ENCODE results near the gene DACH2.

DACH2 gene

DNA sequence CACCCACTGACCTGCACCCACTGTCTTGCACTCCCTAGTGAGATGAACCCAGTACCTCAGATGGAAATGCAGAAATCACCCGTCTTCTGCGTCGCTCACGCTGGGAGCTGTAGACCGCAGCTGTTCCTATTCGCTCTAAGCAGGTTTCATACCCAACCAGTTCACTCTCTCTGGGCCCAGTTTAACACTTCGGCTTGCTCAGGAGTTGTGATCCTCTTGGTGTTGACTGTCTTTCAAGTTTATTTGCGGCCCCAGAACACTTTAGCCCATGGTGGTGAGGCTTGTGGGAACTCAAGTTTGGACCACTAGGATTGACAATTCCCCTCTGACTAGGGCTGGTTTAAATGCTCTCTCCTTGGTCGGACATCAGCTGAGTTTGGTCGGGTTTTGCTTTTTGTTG, 147.0 kb downstream of the DACH2 start:
- no peak for DNase-seq (ENCODE audit: low read depth in 2 of 2, low spot score in 1 of 2)

DNA sequence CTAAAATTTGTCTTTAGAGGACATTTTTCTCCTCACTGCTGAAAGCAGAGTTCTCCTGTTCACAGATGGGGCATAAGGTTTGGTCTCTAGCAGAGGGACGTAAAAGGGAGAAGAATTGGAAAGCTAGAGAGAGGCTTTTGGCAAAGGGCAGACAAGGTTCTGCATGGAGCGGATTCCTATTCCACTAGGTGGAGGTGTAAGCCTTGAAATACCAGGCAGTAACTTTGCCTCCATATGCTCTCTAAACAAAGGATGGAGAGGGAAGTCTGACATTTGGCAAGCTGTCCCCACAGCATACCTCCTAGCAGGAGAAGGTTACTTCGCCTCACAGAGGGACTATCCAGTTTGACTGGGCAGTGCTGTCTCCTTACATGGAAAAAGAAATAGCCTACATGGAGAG, 174.7 kb downstream of the DACH2 start:
- no peak for DNase-seq (ENCODE audit: low read depth in 2 of 2, low spot score in 1 of 2)

DNA sequence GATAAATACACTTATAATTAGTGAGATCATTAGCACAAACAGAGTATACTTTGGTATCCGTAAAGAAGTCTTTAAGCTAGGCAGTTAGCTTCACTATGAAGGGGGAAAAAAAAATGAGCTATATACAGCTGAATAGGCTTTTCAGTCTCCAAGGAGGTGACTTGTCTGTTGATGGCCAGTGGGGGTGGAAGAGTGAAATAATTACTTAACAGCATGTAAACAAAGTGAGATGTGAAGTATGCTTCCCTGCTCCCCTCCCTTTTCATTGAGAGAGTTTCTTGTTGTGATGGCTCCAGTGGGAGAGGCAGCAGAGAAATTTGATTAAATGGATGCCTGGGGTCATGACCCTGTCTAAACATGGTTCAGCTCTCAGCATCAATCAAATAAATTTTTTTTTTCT, 180.9 kb downstream of the DACH2 start:
- no peak for DNase-seq (ENCODE audit: low read depth in 2 of 2, low spot score in 1 of 2)

DNA sequence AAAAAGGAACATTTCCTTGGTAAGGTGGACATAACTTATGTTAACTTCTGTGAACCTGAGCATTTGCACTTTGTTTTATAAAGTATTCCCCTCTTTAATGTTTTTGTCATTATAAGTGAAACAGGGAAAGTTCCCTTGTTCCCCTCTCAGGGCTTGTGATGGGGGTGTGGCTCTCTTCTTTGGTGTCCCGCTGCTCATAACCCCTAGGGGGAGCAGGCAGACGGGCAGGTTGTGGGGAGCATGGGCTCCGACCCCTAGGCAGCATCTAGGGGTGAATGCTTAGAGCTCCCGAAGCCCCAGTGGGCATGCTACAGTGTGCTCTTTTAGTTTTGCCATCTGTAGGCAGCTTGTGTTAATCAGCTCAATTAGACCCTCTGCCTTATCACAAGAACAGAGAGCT, 200.4 kb downstream of the DACH2 start:
- no peak for DNase-seq (ENCODE audit: low read depth in 2 of 2, low spot score in 1 of 2)

DNA sequence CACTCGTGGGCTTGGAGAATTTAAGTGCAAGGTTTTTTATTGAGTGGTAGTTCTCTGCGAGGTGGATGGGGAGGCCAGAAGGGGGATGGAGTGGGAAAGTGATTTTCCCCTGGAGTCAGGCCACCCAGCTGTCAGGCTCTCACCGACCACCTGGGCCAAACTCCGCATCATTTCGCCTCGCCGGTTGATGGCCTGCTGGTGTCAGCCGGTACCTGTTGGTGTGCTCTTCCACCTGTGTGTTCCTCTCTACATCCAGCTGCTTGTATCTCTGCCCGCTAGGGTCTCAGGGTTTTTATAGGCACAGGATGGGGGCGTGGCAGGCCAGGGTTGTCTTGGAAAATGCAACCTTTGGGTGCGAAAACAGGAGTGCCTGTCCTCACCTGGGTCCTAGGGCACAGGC, 200.9 kb downstream of the DACH2 start:
- no peak for DNase-seq (ENCODE audit: low read depth in 2 of 2, low spot score in 1 of 2)

DNA sequence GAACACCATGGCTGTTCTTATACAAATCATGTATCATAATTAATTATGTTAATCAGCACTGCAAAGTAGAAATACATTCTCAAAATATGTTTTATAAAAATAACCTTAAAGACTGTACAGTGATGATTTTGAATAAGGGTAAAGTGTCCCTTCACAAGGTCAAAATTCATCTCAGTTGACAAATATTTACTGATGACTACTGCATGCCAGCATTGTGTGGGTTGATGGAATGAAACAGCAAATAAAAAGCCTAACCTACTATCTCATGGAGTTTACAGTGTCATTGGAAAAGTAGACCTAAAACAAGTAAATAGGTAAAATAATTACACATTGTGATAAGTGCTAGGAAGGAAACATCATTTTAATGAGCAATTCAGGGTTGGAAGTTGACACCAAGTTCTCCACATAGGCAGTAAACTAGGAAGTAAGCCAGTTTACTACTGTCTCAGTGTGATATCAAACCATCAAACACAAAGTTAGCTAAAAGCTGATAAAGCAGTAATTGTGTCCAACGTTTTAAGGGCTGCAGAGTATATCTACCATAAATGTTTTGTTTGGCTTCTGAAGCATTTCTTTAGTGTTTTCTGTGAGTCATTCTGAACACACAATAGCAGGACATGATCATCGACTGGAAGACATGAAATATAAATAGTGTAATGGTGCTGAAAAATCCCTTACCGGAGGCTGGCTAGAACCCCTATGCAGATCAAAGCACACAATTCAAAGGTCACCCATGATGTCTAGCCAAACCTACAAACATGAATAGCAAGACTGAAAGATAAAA, 221.8 kb downstream of the DACH2 start:
- DNase-seq (ENCODE audit: low read depth in 2 of 2, low spot score in 1 of 2): no peak

DNA sequence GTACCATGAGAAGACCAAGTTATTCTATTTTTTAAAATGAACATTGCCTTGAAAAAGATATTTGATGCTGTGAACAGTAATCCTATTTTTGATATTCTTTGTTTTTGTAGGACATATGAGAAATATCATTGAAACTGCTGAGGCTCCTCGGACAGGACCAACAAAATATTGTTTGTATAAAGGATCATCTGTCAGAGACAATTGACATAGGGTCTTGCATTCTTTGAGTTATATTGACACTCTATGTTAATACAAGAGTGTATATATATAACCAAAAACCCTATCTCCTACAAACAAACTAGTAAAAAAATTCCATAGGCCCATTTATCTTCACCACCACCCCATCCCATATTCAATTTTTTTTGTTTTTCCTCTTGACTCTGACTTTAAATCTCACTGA, 222.7 kb downstream of the DACH2 start:
- DNase-seq (ENCODE audit: low read depth in 2 of 2, low spot score in 1 of 2): no peak

DNA sequence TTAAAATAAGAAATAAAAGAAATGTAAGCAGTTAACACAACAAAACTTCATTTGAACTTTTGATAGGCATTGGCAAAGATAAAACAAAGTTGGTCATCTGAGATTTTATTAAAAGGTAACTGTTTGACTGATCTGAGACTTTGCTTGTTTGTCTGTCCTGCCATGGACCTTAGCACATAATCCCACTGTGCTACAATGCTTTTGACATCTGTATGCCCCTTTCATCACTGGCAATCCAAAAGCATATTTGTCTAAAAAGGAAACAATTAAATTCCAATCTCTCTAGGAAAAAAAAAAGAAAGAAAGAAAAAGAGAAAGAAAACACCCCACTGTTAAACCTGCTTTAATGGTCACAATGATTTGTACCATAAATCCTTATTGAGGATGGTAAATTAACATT, 231.0 kb downstream of the DACH2 start:
- DNase-seq (ENCODE audit: low read depth in 2 of 2, low spot score in 1 of 2): no peak

DNA sequence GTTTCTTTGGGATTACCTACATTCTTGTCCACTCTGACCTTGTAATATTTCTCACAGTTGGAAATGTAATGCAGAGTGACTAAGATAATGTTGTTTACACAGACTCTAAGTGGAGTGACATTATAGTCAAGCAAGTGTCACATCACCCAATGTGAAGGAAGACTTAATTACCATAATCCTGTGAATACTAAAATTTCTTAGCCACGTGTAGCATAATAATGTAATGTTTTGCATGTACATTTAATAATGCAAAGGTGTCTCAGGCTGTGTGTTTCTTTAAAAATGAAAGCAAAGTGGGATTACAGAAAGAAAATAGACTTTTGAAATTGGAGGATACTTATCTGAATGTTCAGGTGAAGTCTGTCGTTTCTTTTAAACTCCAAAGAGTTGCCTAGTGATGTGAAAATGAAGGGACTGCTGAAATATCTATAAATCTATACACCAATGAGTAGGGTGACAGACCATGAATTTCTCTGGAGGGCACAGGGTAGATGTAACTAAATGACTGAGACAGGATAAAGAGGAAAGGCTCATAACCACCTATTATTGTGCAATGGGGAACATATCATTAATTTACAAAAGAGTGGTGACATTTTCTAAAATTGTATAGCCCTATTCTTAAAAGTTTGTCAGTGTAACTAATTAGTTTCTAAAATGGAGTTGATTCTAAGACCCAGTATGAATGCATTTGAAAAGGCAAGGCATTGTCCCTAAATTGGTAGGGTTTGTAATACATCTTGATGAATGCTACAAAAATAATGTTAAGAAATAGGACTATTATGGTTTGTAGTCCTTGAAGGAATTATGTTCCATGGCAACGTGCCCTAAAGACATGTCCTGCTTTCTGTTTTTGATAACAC, 235.7 kb downstream of the DACH2 start:
- no peak for DNase-seq (ENCODE audit: low read depth in 2 of 2, low spot score in 1 of 2)

DNA sequence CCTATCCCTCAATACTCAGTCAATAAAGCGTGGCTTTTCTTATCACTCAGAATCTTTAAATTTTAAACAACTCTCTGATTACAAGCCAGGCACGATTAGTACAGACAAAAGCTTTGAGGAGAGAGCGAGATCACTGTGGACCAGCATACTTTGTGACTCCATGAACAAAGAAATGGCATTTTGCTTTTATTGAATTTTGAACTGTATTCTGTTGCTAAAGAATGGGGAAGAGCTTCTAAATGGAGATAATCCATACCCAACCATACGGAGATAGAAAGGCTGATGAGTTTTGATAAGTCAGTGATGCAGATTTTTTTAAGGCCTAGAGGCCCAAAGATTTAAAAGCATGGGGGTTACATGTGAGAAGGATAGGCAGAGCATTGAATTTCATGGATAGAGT, 259.1 kb downstream of the DACH2 start:
- DNase-seq (ENCODE audit: low read depth in 2 of 2, low spot score in 1 of 2): no peak

DNA sequence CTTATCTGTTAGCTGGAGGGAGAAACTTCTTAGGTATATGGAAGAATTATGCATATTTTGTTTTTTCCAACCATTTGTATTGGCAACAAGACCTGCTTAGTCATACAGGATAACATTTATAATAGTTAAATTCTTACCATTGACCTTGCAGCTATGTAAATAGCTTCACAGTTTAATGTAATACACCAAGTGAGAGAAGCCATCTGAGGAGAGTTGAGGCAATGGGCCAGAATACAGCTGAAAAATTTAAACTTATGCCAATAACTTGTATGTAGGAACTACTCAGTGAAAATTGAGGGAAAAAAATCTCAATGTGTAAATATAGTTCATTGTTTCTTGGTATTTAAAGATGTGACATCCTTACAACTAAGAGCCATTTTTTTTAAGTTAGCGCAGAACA, 273.5 kb downstream of the DACH2 start:
- no peak for DNase-seq (ENCODE audit: low read depth in 2 of 2, low spot score in 1 of 2)

DNA sequence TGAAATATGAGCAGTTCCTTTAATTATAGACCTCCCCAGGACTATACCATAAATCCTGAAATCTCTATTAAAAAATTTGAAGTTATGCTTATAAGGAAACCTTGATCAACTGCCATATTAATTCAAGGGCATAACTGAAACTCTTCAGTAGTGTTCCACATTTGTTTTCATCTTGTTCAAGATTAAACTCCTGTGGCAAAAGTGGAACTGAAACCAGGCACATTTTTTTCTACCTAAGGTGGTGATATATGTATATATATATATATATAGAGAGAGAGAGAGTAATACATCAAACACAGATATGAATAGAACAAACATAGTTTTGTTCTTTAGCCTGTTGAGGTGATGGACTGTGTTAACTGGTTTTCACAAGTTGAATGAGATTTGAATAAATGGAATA, 287.9 kb downstream of the DACH2 start:
- DNase-seq (ENCODE audit: low read depth in 2 of 2, low spot score in 1 of 2): no peak

DNA sequence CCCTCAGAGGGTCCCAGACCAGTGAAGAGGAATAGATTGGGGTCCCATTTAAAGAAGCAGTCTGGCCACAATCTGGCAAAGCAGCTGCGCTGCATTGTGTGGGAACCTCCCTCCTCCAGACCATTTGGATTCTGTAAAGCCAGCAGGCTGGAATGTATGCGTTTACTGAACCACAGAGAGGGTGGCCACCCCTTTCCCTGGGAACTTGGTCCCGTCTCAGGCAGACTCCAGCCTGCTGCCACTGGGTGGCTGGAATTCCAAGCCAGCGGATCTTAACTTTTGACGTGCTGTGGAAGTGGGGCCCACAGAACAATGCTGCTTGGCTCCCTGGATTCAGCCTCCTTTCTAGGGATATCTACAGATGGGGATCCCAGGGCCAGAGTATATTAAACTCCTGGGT, 307.2 kb downstream of the DACH2 start:
- DNase-seq (ENCODE audit: low read depth in 2 of 2, low spot score in 1 of 2): no peak

DNA sequence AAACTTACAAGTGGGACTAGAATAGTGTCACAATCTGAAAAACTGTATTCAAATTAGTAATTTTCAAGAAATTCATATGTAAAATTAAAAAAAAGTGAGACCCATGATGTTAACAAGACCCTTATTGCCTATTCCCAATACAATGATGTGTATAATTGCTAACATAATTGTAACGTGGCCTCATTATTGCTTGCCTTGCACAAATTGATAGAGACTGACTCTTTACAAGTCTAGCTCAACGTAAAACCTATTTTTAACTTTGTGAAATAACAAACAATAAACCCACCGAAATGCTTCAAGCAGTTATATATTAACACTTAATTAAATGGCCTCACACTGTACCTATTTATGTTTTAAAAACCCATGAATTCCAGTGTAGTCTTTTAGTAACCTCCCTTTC, 312.5 kb downstream of the DACH2 start:
- no peak for DNase-seq (ENCODE audit: low read depth in 2 of 2, low spot score in 1 of 2)

DNA sequence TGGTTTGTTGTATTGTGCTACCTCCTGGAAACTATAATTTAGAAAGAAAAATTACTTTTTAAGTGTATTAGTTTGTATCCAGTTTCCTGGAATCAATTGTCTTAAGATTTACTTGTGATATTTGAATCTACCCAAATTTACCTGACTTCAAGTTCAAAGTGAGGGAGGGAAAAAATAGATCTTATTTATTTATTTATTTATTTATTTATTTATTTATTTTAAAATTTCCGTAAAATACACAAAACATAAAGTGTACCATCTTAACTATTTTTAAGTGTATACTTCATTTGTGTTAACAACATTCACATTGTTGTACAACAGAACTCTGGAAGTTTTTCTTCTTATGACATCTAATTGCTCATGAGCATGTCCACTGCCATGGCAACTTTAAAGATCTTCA, 356.0 kb downstream of the DACH2 start:
- DNase-seq (ENCODE audit: low read depth in 2 of 2, low spot score in 1 of 2): no peak

DNA sequence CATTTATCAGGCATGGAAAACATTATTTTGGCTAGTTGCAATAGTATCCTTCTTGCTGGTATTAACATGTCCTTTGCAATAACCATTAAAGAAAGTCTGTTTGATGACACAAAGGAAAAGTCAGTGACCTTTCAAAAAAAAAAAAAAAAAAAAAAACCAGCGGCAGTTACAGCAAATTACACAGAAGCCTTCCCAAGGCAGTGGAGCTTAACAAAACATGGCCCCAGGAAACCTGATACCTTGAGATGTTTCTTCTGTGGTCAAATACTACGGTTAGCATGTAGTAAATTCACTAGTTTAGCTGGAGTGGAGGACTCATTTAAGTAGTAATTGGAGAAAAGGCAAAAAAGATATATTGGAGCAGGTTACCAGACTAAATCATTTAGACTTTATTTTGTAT, 359.1 kb downstream of the DACH2 start:
- DNase-seq (ENCODE audit: low read depth in 2 of 2, low spot score in 1 of 2): no peak

DNA sequence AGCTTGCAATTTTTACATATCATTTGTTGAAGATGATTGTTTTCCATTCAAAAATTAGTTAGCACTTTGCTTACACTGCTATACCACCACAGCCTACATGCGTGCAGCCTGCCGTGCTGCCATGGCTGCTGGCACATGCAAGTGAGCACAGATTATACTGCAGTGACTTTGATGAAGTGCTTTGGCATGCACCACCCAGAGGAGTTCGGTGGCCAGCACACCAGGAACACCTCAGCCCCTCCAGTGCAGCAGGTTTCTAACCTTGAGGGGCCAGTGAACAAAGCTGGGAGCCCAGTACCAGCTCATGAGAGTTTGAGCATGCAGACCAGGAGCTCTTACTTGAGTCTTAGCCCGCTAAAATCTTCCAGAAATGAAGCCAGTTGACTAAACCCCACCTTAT, 431.5 kb downstream of the DACH2 start:
- no peak for DNase-seq (ENCODE audit: low read depth in 2 of 2, low spot score in 1 of 2)

DNA sequence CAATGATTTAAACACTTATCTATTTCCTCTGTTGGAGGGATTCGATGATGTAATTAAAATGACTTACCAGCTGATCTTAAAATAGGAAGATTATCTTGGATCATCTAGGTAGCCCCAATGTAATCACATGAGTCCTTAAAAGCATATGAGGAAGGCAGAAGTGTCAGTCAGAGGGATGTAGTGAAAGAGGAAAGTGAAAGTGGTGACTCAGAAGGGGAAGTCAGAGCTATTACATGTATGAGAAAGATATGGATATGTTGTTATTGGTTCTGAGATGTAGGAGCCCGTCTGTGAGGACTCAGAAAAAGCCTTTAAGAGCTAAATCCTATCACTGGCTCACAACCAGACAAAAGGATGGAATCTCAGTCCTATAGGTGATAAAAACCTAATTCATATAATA, 456.4 kb downstream of the DACH2 start:
- no peak for DNase-seq (ENCODE audit: low read depth in 2 of 2, low spot score in 1 of 2)

DNA sequence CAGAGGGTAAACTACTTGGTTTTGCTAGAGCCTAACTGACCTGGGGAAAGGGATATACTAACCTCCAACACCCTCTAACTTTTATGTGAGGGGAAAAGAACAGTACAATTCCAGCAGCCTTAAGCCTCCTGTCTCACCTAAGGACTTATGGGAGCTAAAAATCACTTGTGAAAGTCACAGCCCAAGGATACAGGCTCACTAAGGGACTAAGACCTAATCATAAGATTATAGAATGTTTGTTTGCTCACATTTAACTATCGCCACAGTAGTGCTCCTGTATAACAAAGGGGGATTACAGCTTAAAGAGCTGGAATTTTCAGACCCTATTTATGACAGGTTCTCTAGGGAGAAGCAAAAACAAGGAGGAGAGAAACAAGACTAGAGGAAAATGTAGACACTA, 548.7 kb downstream of the DACH2 start:
- DNase-seq (ENCODE audit: low read depth in 2 of 2, low spot score in 1 of 2): no peak

DNA sequence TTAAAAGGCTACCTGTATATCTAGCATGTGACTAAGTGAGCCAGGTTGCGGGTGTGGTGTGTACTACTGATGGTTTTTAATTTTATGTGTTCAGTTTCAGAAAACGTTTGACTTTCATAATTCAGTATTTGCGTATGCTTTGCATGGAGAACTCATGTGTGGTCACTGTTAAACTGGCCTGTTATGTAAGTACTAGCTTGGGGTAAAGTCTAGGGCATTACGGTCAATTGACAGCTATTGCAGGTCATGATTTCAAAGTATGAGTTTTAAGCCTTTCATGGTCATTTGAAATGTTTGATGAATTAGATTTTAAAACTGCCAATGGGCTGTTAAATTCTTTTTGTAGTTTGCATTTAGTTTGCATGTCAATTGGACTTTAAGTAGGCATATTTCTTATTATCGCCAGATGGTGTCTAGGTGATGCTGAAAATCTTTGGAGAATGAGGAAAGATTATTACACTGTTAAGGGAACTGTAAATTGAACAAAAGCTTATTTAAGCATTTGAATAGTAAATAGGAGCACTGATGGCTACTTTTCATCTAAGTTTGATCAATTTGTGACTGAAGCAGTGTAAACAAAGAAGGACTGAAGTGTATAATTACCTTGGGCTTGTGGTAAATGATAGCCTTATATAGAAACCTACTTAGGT, 563.4 kb downstream of the DACH2 start:
- DNase-seq (ENCODE audit: low read depth in 2 of 2, low spot score in 1 of 2): no peak

DNA sequence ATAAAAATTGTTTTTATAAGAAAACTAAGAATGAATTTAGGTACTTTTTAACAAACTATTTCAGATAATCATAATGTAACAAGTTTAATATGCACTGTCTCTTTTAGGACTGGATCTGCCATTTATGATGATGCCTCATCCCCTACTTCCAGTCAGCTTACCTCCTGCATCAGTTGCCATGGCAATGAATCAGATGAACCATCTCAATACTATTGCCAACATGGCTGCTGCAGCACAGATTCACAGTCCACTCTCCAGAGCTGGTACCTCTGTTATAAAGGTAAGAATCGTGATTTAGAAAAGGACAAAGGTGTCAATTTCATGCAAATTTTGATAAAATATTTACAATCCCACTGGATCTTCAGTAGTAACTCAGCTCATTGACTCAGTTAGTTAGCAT, 566.2 kb downstream of the DACH2 start:
- no peak for DNase-seq (ENCODE audit: low read depth in 2 of 2, low spot score in 1 of 2)

DNA sequence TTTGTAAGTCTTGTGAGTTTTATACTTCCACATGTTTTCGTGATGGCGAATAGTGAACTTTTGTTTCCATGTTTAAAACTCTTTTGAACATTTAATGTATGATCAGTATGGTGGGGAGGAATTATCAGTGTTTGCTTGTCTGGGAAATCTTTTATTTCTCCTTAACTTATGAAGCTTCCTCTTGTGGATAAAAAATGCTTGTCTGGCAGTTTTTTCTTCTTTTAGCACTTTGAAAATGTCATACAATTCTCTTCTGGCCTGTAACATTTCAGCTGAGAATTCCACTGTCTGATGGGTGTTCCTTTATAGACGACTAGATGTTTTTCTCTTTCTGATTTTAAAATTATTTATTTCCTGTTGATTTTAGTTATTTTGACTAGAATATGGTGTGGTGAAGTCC, 576.0 kb downstream of the DACH2 start:
- DNase-seq (ENCODE audit: low read depth in 2 of 2, low spot score in 1 of 2): no peak
